C4-2B (cell line): ENCODE results near the gene REEP6.
"Not testable (repeated sequence)": the region's sequence is repeated elsewhere in the genome, so short reads cannot be mapped to it uniquely, and the experiment has no call there.

Experiments
- H3K27ac ChIP-seq: fragments of 450-650 bp; 2 replicates; pipeline ENCODE4 v1.5.1; 2017
- ZFX ChIP-seq: fragments of 450-650 bp; IDR thresholded peaks from 2 replicates; pipeline ENCODE4 v1.6.1; 2017
- TF ChIP-seq, protein P1 (sequence below): fragments of 450-650 bp; conservative IDR thresholded peaks from 2 replicates; pipeline ENCODE4 v1.5.1; 2017; ENCODE audit warnings: mild to moderate bottlenecking

REEP6 gene

DNA sequence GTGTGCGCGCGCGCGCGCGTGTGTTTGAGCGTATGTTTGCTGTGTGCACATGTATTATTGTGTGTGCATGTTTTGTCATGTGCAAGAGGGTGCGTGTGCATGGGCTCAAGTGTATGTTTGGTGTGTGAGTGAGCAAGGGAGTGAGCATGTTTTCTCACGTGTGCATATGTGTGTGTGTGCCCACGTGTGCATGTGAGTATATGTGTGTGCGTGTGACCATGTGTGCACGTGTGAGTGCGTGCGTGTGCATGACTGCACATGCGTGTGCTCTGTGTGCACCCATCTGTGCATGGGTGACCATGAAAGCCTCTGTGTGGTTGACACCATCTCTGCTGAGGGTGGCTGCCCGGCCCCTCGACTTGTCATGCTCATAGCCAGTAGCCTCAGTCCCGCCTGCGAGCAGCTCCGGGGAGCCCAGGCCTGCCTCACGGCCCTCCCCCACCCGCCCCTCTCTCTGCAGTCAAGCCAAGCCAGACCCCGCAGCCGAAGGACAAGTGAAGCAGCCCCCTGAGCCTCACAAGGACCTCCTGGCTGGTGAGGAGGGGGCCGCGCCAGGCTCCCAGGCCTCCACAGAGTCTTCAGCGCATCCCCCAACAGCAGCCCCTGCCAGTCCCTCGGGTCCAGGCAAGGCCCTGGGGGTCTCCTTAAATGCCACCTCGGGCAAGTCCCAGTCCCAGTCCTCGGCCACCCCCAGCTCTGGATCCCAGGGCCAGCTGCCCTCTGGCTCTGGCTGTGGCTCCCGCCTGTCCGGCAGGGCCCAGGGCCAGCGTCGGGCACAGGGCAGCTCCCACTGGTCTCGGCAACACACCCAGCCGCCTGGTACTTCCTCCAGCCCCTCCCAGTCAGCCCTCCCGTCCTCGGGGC, 6.0 kb downstream of the REEP6 start:
- TF ChIP-seq ZFX = no peak
- TF ChIP-seq, protein P1, sequence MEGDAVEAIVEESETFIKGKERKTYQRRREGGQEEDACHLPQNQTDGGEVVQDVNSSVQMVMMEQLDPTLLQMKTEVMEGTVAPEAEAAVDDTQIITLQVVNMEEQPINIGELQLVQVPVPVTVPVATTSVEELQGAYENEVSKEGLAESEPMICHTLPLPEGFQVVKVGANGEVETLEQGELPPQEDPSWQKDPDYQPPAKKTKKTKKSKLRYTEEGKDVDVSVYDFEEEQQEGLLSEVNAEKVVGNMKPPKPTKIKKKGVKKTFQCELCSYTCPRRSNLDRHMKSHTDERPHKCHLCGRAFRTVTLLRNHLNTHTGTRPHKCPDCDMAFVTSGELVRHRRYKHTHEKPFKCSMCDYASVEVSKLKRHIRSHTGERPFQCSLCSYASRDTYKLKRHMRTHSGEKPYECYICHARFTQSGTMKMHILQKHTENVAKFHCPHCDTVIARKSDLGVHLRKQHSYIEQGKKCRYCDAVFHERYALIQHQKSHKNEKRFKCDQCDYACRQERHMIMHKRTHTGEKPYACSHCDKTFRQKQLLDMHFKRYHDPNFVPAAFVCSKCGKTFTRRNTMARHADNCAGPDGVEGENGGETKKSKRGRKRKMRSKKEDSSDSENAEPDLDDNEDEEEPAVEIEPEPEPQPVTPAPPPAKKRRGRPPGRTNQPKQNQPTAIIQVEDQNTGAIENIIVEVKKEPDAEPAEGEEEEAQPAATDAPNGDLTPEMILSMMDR = no peak
- peak overlapping the region; percentile 6; the same call in 1 of the 2 replicates for H3K27ac ChIP-seq

DNA sequence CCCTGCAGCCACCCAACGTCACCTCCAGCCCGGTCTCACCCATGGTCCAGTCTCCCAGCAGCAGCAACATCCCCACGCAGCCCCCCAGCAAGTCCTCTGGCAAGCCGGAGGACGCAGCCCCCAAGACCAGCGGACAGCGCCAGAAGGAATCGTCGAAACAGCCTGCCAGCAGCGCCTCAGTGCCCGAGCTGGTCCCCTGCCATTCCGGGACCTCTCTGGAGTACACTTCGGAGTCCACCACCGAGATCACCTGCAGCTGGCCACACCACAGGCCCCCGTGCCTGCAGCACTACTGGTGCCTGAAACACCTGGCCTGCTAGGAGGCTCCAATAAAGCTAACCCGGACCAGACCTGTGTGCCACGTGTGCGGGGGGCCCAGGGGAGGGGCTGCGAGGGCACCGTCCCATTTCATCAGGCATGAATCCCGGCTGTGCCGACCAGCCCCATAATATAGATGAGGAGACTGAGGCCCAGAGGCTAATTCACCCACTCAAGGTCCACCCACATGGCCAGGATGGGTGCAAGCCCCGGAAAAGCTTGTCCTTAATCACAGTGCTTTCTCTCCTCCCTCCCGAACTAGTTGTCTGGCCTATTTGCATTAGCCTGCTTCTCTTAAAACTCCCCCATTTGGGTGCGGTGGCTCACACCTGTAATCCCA, 6.7 kb downstream of the REEP6 start:
- TF ChIP-seq, protein P1 = no peak
- TF ChIP-seq ZFX = no peak
- no peak overlapping the region for H3K27ac ChIP-seq

DNA sequence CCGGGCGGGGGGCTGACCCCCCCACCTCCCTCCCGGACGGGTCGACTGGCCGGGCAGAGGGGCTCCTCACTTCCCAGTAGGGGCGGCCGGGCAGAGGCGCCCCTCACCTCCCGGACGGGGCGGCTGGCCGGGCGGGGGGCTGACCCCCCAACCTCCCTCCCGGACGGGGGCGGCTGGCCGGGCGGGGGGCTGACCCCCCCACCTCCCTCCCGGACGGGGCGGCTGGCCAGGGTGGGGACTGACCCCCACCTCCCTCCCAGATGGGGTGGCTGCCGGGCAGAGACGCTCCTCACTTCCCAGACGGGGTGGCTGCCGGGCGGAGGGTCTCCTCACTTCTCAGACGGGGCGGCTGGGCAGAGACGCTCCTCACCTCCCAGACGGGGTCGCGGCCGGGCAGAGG, 8.2 kb downstream of the REEP6 start:
- H3K27ac ChIP-seq = not testable (repeated sequence)

DNA sequence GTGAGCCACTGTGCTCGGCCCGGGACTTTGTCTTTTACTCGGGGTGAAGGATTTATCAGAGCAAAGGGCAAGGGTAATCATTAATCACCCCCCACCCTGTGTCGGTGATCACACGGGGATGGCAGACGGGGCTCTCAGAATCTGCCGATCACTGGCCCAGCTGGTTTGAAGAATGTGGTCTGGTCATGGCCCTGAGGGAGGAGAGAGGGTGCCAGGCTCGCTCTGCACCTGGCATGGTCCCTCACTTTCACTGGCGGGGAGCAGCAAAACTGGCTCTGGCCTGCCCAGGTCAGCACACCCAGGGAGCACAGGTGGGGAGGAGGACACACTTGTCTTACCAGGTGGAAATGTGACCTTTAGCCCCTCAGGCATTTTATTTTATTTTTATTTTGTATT, 10.2 kb downstream of the REEP6 start:
- H3K27ac ChIP-seq = no peak overlapping the region
- no peak for TF ChIP-seq ZFX
- TF ChIP-seq, protein P1 = no peak

DNA sequence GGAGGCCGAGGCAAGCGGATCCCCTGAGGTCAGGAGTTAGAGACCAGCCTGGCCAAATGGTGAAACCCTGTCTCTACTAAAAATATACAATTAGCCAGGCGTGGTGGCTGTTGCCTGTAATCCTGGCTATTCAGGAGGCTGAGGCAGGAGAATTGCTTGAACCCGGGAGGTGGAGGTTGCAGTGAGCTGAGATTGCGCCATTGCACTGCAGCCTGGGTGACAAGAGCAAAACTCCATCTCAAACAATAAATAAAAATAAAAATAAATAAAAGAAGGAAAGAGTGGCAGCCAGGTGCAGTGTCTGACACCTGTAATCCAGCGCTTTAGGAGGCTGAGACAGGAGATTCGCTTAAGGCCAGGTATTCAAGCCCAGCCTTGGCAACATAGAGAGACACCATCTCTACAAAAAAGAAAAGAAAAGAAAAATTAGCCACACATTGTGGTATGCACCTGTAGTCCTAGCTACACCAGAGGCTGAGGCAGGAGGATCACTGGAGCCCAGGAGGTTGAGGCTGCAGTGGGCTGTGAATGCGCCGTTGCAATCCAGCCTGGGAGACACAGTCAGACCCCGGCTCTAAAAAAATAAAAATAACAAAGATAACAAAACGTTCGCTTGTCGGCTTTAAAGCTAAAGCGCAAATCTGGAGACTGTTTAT, 11.6 kb downstream of the REEP6 start:
- TF ChIP-seq, protein P1 = no peak
- TF ChIP-seq ZFX = no peak
- no peak overlapping the region for H3K27ac ChIP-seq

DNA sequence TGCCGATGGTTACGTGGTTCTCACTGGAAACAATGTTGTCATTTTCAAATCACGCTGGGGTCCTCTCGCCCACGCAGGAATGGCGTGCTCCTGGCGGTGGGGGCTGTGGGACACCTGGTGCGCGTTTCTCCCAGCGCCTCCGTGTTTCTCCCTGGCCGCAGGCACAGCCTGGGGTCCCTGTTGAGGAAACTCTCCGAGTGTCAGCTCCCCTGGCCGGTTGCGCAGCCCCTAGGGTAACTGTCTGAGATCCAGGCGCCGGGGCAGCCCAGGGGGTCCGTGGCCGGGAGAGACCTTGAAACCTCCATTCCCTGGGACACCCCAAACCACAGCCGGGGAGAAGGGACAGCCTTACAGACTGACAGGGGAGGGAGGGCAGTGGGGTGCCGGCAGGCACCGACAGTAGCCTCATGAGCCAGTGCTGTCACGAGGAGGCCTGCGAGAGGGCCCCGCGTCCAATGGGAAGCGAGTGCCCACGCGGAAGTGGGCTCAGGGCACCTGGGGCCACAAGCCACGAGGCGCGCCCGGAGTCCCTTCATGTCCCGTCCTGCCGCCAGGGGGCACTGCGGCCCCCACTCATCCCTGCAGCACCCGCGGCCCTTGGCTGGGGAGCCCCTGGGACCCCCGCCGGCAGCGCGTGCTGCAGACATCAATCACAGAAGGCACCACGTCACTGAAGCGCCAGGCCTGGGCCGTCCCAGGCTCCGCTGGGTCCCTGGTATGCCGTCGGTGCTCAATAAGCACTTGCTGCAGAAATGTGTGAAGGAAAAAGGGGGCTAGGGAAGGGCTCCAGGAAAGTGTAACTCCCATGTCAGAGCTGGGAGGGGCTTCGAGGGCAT, 12.3 kb downstream of the REEP6 start:
- no peak overlapping the region for H3K27ac ChIP-seq
- TF ChIP-seq ZFX = no peak
- TF ChIP-seq, protein P1 = peak; percentile 95
